Activated CD8-positive, alpha-beta memory T cell treated with anti-CD3 and anti-CD28 coated beads, Interleukin-2, amount 50 U/mL, for 1 hour (primary cell): ENCODE measurements around the gene ZNF281.
"Not testable (repeated sequence)": the region's sequence is repeated elsewhere in the genome, so short reads cannot be mapped to it uniquely, and the experiment has no call there.

Source experiments
- DNase-seq: peaks from one replicate; pipeline ENCODE4 v3.0.0-alpha.2; 2020; ENCODE audit errors: extremely low read depth

Gene ZNF281

DNA sequence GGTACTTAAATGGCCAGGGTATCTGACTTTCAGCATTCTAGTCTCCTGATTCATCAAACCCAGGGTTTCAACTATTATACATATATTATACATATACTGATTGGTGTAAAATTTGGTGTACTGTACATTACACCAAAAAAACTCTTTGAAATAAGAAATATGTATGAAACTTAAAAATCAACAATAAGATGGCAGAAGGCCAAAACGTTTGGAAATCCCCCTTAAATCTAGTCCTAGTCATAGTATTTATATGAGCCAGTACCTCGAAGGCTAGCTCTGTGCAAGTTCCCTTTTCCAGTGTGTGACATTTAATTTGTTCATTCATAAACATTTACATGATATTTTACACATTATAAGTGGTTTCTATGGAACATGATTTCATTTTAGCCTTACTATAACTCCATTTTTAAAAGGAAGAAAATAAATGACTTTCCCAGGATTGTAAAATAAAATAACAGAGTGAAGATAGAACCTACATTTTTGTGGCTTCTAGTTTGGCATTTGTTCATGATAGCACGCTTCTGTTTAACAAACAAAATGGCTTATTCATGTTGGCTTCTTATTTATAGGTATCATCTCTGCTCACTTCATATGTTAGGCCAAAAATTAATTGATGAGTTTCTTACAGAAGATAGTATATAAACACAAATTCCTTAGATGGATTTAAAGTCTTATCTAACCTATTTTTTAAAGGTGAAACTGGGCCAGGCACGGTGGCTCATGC, 18.8 kb upstream of the ZNF281 start:
- DNase-seq, result no peak

DNA sequence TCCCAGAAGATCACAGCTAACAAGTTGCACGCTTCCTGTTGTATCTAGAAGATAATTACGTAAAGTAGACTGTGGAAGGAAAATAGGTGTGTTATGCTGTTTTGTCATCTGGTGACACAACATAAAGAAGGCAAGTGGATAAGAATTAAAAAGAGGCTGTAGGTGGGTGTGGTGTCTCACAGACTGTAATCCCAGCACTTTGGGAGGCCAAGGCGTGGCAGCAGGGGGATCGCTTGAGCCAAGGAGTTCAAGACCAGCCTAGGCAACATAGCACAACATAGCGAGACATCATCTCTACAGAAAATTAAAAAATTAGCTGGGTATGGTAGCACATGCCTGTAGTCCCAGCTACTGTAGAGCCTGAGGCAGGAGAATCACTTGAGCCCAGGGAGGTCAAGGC, 17.9 kb upstream of the ZNF281 start:
- no peak for DNase-seq

DNA sequence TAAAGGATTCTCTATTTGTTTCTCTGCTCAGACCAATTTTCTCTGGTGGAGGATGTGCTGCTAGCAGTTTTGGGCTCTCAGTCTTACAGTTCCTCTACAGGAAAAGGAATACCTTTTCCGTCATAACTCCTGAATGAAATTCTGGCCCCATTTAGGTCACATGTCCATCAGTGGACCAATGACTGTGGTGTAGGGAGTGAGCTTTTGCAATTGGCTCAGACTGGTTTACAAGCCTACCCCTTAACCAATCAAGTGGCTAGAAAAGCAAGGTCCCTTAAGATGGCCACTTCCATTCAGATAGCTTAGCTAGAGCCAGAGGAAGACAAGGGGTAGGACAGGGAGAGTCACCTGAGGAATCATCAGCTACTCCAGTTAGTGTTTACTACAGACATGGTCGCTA, 16.4 kb upstream of the ZNF281 start:
- no peak for DNase-seq

DNA sequence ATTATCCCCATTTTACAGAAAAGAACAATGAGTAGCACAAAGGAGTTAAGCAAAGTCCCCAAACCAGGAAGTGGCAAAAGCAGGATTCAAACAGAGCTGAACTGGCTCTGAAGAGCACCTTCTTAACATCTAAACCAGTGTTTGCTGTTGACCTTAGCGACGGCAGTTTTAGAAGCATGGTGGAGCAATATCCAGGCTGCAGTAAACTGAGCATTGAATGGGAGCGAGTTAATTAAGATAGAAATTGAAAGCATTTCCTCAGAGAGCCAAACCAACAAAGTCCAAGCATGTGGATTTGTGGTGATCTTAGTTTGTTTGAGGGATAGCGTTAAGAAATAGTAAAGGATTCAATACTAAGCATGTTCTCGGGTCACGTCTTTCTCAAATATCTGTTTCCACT, 13.4 kb upstream of the ZNF281 start:
- no peak for DNase-seq

DNA sequence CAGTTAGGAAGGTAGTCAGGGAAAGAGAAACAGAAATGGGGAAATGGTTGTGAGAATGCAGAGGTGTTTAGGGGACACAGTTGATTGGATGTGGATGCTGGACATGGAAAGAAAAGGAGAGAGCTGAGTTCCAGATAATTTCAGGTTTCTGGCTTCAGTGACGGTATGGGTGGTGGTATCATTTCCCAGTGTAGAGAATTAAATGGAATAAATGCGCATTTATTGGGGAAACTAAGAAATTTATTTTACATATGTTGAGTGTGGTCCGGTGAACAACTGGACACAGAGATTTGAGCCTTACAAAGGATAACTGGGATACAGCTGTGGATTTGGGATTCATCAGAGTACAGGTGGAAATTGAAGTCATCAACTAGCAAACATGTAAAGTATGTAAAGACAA, 12.4 kb upstream of the ZNF281 start:
- DNase-seq, result no peak

DNA sequence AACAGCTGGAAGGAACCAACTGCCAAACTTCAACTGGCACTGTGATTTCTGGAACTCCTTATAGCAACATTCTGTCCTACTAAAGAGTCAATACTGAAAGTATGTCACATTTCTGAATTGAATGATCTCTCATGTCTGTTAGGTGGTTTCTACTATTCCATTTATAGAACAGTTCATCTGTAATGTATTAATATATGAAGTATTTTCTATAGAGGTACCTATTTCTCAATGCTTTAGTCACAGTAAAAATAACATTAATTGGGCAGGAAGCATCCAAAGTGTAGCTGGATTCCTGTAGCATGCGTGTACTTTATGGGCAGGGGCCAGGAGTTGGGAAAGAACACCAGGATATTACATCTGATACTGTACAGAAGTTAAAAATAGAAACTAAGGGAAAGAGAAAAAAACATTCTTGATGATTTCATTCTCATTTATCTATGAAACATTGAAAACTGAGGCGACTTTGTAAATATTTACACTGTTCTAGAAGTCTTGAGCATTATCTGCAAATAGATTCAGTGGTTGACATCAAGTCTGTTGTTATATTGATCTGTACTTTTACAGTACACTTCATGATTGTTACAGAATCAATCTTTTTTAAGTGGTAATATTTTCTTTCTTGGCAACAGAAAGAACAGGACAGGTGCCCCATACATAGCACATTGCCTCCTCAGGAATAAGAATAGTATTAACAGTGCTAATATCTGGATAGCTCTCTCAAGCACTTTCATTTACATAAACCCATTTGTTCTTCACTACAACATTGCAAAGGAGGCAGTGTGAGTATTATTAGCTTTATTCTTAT, 6.2 kb upstream of the ZNF281 start:
- DNase-seq, result no peak

DNA sequence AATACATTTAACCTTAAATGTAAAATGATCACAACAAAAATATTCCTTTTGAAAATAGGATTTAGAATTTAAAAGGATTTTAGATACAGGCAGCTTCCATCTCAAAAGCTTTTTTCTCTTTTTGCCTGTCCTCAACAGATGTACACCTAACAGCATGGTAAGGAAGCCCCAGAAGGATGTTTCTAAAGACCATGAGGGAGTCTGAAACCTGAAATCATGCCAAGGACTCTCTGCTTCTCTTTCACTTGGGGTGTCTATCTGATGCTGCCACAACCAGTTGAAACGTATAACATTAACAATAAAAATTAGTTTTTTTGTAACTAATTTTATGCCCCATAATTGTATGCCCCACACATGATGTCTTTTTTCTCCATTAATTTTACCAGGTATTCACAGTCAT, 5.4 kb upstream of the ZNF281 start:
- DNase-seq, result no peak

DNA sequence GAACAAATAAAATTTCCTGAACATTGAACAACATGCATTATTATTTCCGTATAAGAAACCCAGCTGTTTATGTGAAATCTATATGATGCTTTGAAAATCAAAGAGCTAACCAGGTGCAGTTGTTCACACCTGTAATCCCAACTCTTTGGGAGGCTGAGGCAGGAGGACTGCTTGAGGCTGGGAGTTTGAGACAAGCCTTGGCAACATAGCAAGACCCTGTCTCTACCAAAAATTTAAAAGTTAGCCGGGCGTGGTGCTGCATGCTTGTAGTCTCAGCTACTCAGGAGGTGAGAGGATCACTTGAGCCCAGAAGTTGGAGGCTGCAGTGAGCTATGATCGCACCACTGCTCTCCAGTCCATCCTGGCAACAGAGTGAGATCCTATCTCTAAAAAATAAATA, 4.8 kb upstream of the ZNF281 start:
- DNase-seq, result no peak

DNA sequence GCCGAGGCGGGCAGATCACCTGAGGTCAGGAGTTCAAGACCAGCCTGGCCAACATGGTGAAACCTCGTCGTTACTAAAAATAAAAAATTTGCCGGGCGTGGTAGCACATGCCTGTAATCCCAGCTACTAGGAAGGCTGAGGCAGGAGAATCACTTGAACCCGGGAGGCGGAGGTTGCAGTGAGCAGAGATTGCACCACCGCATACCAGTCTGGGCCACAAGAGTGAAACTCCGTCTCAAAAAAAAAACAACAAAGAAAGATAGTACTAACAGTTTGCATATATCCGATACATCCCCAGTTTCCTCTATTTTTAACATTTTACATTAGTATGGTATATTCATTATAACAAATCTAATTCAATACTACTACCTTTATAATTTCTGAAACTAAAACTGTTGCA, 3.9 kb upstream of the ZNF281 start:
- not testable (repeated sequence) for DNase-seq

DNA sequence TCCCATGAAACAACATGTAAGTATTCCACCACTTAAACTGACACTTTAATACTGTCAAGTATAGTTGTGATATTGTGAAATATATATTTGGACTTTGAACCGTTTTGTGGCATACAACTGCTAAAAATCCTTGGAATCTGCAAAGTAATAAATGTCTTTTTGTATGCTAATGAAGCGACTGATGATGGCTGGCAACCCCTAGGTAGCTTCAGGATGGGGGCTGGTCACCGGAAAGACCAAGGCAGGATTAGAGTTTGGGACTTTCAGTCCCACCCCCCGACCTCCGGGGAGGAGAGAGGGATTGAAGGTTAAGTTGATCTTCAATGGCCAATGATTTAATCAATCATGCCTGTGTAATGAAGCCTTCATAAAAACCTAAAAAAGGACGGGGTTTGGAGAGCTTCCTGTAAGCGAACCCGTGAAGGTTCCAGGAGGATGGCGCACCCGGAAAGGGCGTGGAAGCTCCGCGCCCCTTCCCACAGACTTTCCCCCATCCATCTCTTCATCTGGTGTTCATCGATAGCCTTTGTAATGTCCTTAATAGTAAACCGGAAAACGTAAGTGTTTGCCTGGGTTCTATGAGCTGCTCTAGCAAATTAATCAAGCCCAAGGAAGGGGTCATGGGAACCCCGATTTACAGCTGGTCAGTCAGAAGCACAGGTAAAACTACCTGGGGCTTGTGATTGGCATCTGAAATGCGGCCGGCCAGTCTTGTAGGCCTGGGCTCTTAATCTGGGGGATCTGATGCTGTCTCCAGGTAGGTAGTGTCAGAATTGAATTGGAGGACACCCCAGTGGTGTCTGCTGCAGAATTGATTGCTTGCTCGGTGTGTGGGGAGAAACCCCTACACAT, 1.8 kb upstream of the ZNF281 start:
- no peak for DNase-seq

DNA sequence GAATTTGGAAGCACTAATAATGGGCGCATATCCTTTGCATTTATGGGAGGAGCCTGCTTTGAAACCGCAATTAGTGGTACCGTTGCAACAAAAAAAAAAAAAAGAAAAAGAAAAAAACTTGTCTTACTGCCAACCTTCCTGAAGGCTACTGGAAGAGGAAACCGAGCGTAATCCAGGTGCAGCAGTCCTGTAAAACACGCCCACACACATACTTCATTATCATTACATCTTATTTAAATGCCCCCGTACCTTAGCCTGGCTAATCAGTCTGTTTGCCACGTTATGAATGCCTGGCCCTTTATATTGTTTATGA, 686 bp upstream of the ZNF281 start:
- no peak for DNase-seq

DNA sequence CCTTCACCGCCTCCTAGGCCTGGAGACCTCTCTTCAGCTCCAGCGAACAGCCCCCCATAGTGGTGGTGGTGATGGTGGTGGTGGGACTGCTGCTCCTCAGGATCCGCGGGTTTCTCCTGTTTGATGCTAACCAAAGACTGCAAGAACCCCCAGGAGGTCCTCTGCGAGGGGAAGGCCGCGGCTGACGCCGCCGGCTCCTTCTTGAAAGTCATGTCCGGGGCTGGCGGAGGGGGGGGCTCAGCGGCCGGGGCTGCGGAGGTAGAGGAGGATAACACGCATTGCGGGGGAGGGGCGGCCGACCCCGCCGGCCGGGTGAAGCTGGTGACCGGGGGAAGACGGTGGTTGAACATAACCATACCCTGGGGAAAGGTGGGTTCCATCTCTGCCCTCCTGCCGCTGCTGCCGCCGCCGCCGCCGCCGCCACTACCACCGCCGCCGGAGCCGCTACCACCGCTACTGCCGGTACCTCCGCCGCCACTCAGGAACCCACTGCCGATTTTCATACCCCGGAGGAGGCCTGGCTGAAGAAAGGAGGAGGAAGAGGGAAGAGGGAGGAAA, 554 bp downstream of the ZNF281 start:
- DNase-seq, result no peak

DNA sequence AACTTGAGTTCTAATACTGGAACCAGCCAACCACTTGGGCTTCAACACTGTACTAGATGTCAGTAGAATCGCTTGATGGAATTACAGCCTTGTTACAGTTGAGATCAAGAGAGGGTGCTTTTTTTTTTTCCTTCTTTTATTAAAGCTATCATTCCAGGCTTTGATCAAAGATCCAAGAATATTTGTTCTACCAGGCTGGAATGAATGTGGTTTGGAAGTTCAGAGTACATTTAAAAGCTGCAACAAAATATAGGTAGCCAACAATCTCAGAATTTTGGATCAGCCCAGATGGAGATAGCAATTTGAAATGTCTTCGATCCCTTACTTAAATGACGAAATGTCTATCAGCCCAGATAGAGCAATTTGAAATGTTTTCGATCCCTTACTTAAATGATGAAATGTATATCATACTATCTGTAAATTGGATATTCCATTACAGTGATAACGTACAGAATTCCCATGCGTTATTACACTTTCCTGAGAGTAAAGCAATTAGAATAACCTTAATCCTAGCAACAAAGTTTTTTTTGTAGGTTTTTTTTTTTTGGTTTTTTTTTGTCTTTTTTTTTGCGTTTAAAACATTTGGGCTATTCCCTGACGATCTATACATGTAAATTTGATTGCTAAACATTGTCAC, 3.6 kb downstream of the ZNF281 start:
- DNase-seq, result no peak

DNA sequence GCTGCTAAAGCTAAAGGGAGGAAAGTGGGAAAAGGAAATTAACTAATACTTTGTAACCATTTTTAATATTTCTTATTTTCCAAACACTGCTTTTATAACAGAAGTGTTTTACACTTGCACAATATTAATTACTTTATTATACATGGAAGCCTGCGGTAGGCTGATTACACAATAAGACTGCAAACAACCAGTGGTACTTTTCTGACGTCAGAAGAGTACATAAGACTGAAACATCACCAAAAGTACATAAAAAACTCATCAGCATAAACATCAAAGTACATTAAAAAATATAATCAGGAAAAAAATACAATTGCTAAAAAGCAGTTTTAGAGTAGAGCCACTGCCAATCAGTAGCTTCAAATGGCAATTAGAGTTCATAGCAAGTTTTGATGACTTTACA, 4.6 kb downstream of the ZNF281 start:
- no peak for DNase-seq

DNA sequence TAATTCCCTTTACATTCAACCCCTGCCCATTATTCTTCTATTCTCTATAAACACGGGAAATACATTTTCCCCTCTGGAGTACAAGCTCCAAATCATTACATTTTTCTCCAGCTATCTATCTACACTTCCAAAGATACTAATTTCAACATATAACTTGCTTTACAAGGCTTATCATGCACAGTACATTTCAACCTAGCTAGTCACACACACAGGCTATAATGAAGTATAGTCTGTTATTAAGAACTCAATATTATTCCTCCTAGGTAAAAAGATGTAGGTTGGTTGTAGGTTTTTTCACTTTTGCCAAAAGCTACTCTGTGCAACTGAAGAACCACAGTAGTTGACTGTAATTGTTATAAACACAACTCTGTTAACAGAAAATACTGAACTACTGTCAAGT, 8.1 kb downstream of the ZNF281 start:
- DNase-seq, result no peak

DNA sequence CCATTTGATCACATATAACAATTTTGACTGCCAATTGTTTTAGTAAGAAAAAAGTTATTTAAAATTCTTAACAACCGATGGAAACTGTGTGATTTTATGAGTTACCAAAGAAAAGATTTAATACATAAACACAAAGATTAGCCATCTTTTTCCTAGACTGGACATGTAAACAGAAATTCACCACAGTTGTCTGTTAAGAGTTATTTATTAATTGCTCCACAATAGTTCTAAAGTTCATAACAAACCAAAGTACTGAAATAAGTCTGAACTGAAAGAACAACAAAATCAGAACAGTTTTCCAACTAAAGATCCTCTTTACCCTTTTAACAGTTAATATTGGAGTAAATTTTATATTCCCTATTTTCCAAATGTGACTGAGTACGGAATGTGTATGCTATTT, 8.6 kb downstream of the ZNF281 start:
- DNase-seq, result no peak

DNA sequence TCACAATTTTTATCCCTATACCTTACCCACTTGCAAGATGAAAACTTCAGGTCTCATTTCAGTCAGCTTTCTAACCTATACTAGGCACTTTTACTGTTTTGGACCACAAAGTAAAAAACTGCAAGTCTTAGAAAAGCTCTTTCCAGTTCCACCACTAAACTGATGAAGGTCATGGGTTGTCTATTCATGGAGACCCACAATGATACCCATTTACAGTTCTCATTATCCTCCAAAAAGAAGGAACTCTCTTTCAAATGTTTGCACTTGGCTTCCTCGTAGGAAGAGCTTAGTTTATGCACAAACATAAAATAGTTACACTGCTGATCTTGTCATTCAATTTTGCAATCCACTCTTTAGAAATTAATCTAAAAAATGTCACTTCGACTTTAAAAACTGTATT, 9.3 kb downstream of the ZNF281 start:
- no peak for DNase-seq

DNA sequence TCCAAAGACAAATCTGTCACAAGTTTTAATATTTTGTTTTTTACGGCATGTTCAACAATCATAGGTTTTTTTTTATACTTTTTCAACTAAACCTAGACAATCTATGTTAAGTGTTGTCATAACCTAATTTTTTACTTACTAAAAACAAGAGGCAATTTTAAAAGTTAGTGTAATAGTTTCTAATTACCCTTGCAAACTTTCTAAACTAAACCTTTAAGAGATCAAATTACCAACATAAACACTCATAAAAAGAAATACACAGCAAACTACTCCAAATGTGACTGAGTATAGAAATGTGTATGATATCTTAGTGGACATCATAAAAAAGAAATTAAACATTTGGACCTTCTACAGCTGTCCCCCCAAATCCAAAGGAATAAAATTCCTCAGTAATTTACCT, 10.0 kb downstream of the ZNF281 start:
- no peak for DNase-seq

DNA sequence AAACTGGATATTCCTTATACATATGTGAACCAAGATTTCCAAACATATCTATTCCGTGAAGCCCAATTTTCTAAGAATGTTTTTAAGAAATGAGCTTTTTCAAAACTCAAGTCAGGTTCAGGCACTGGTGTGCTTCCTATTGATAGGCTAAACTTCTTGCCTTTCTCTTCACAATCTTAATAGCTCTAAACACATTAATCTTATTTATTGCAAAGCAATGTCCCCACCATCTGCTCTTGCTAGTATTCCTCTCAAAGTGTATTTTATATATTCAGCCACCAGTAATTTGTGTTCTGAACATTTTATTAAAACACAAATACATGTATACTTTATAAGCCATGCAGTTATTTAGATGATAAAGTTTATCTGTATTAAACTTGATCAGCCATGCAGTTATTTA, 11.5 kb downstream of the ZNF281 start:
- no peak for DNase-seq

DNA sequence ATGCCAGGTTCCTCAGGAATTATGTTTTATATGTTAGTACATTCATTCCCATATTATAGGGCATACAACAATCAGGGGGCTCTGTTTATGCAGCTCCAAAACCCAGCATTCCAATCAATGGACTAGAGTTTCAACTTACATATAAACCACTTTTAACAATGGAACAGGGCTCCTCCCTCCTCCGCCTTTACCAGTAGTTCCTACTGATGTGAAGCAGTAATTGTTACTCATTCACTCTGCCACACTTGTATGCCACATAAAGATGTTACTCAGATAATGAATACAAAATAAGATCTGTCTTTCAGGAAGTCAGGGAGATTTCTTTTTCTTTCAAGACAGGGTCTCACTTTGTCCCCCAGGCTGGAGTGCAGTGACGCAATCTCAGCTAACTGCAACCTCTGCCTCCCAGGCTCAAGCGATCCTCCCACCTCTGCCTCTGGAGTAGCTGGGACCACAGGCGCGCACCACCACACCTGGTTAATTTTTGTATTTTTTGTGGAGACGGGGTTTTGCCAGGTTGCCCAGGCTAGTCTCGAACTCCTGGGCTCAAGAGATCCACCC, 17.1 kb downstream of the ZNF281 start:
- DNase-seq, result no peak

DNA sequence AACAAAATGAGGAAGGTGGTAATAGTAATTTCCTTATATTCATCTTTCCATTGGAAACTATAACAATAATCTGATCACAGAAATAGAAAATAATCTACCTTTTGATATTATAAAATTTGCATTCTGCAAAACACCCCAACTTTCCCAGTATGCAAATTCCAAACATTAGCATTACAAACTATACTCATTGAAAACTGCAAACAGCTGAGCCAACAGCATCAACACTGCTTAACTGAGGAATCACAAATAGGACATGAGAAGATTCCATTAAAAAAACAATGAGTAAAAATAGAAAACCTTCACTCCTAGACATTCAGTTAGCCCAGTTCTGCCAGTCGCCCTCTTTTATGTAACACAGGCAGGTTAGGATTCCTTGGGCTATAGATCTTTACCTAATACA, 18.1 kb downstream of the ZNF281 start:
- DNase-seq, result no peak

DNA sequence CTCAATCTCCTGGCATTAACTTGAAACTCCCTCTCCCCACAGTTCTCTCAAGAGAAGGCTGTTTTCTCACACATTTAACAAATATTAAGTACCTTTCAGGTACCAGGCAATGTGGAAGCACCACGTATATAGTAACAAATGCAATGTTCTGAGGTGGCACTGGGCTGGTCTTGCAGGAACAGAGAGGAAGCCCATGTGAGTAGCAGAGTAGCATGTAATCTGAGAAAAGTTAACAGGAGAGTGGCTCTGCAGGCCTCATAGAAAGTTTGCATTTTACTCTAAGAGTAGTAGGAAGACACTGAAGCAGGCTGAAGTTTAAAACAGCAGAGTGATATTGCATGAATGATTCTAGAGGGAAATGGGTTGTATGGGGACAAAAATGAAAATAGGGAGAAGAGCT, 21.0 kb downstream of the ZNF281 start:
- no peak for DNase-seq
